ENCODE results near the gene SRSF6. TPM values are rescaled to one million over a fixed set of nuclear protein-coding genes. Genes with fewer than 3 reads are reported as not detected.
"Not testable (repeated sequence)": the region's sequence is repeated elsewhere in the genome, so short reads cannot be mapped to it uniquely, and the experiment has no call there.

SRSF6 gene
- total RNA-seq, 2 donors from 2014 or later, result 257 to 285 TPM

GRCh38 chr20:43472671-43473380 lies 15.1 kb downstream of the SRSF6 start:
- Mint-ChIP-seq H3K4me3 (no peak overlapping the region), H3K27me3 (no peaks in the 10 kb centered on the region), H3K36me3 (ENCODE audit: low read depth) (no peaks in the 10 kb centered on the region), H3K27ac (no peak overlapping the region), H3K4me1 (no peaks in the 10 kb centered on the region)
- ATAC-seq (no peak), DNase-seq (no peak)
- H3K9me3 ChIP-seq (ENCODE audit: control insufficient read depth, low read length, poor library complexity, severe bottlenecking), result no peaks in the 10 kb centered on the region

- DNase-seq (no peak), ATAC-seq (no peak)
- Mint-ChIP-seq H3K27me3 (no peaks in the 10 kb centered on the region), H3K36me3 (ENCODE audit: low read depth) (no peaks in the 10 kb centered on the region), H3K4me3 (no peak overlapping the region), H3K27ac (no peak overlapping the region), H3K4me1 (no peaks in the 10 kb centered on the region)
- no peaks in the 10 kb centered on the region for H3K9me3 ChIP-seq (ENCODE audit: control insufficient read depth, low read length, poor library complexity, severe bottlenecking)
Measured at GRCh38 chr20:43473381-43473704, 15.6 kb downstream of the SRSF6 start.

GRCh38 chr20:43477193-43477592 lies 19.5 kb downstream of the SRSF6 start:
- Mint-ChIP-seq H3K27ac (no peak overlapping the region), H3K27me3 (no peaks in the 10 kb centered on the region), H3K4me3 (no peak overlapping the region), H3K4me1 (no peaks in the 10 kb centered on the region), H3K36me3 (ENCODE audit: low read depth) (no peaks in the 10 kb centered on the region)
- DNase-seq (no peak), ATAC-seq (no peak)
- no peaks in the 10 kb centered on the region for H3K9me3 ChIP-seq (ENCODE audit: control insufficient read depth, low read length, poor library complexity, severe bottlenecking)

- Mint-ChIP-seq H3K36me3 (ENCODE audit: low read depth) (no peaks in the 10 kb centered on the region), H3K27ac (no peak overlapping the region), H3K27me3 (no peaks in the 10 kb centered on the region), H3K4me3 (no peak overlapping the region), H3K4me1 (no peaks in the 10 kb centered on the region)
- no peaks in the 10 kb centered on the region for H3K9me3 ChIP-seq (ENCODE audit: control insufficient read depth, low read length, poor library complexity, severe bottlenecking)
- ATAC-seq, result no peak
- DNase-seq, result no peak
Measured at GRCh38 chr20:43477619-43478018, 19.9 kb downstream of the SRSF6 start.

- no peaks in the 10 kb centered on the region for H3K9me3 ChIP-seq (ENCODE audit: control insufficient read depth, low read length, poor library complexity, severe bottlenecking)
- no peak overlapping the region for H3K4me3 Mint-ChIP-seq
- no peak overlapping the region for H3K27ac Mint-ChIP-seq
- H3K36me3 Mint-ChIP-seq (ENCODE audit: low read depth), result no peaks in the 10 kb centered on the region
- no peaks in the 10 kb centered on the region for H3K4me1 Mint-ChIP-seq
- H3K27me3 Mint-ChIP-seq, result peaks cover 14% of the 10 kb centered on the region
- DNase-seq (no peak), ATAC-seq (no peak)
Measured at GRCh38 chr20:43490038-43490437, 32.3 kb downstream of the SRSF6 start.

GRCh38 chr20:43492101-43492500 lies 34.4 kb downstream of the SRSF6 start:
- Mint-ChIP-seq H3K36me3 (ENCODE audit: low read depth) (no peaks in the 10 kb centered on the region), H3K27ac (no peak overlapping the region), H3K27me3 (peaks cover 14% of the 10 kb centered on the region), H3K4me1 (no peaks in the 10 kb centered on the region), H3K4me3 (no peak overlapping the region)
- ATAC-seq (no peak), DNase-seq (no peak)
- H3K9me3 ChIP-seq (ENCODE audit: control insufficient read depth, low read length, poor library complexity, severe bottlenecking), result no peaks in the 10 kb centered on the region

- no peak for DNase-seq
- peaks cover 14% of the 10 kb centered on the region for H3K27me3 Mint-ChIP-seq
- no peak overlapping the region for H3K27ac Mint-ChIP-seq
- H3K9me3 ChIP-seq (ENCODE audit: control insufficient read depth, low read length, poor library complexity, severe bottlenecking), result no peaks in the 10 kb centered on the region
- H3K36me3 Mint-ChIP-seq (ENCODE audit: low read depth), result no peaks in the 10 kb centered on the region
- ATAC-seq, result no peak
- H3K4me1 Mint-ChIP-seq, result no peaks in the 10 kb centered on the region
- no peak overlapping the region for H3K4me3 Mint-ChIP-seq
Measured at GRCh38 chr20:43495388-43495787, 37.7 kb downstream of the SRSF6 start.

GRCh38 chr20:43502021-43502420 lies 44.3 kb downstream of the SRSF6 start:
- not testable (repeated sequence) for H3K36me3 Mint-ChIP-seq (ENCODE audit: low read depth); H3K4me1 Mint-ChIP-seq; DNase-seq; H3K4me3 Mint-ChIP-seq; H3K9me3 ChIP-seq (ENCODE audit: control insufficient read depth, low read length, poor library complexity, severe bottlenecking); ATAC-seq
- Mint-ChIP-seq H3K27me3 (peaks cover 39% of the 10 kb centered on the region), H3K27ac (peak overlapping the region; percentile 51)

- Mint-ChIP-seq H3K27ac (no peak overlapping the region), H3K27me3 (peaks cover 58% of the 10 kb centered on the region), H3K4me3 (no peak overlapping the region), H3K4me1 (peaks cover 3% of the 10 kb centered on the region), H3K36me3 (ENCODE audit: low read depth) (no peaks in the 10 kb centered on the region)
- DNase-seq (no peak), ATAC-seq (no peak)
- H3K9me3 ChIP-seq (ENCODE audit: control insufficient read depth, low read length, poor library complexity, severe bottlenecking), result no peaks in the 10 kb centered on the region
Measured at GRCh38 chr20:43506238-43506637, 48.5 kb downstream of the SRSF6 start.

- no peak within 1 kb of the TSS for H3K27ac Mint-ChIP-seq
- DNase-seq (no peak), ATAC-seq (peak; percentile 37)
- no peaks in the 10 kb centered on the region for H3K9me3 ChIP-seq (ENCODE audit: control insufficient read depth, low read length, poor library complexity, severe bottlenecking)
- peaks cover 64% of the 10 kb centered on the region for H3K27me3 Mint-ChIP-seq
- H3K4me3 Mint-ChIP-seq, result peak within 1 kb of the TSS; percentile 71
- H3K4me1 Mint-ChIP-seq, result peaks cover 3% of the 10 kb centered on the region
- no peaks in the 10 kb centered on the region for H3K36me3 Mint-ChIP-seq (ENCODE audit: low read depth)
Measured at GRCh38 chr20:43507150-43508080, 49.7 kb downstream of the SRSF6 start, which contains the start of gene L3MBTL1. TSS of gene L3MBTL1 (plus strand) at chr20:43507697. CDS start at chr20:43513504, 5,807 bp downstream.

GRCh38 chr20:43508106-43508505 lies 50.4 kb downstream of the SRSF6 start:
- H3K9me3 ChIP-seq (ENCODE audit: control insufficient read depth, low read length, poor library complexity, severe bottlenecking), result no peaks in the 10 kb centered on the region
- no peak overlapping the region for H3K27ac Mint-ChIP-seq
- H3K4me1 Mint-ChIP-seq, result peaks cover 5% of the 10 kb centered on the region
- DNase-seq, result no peak
- H3K4me3 Mint-ChIP-seq, result peak overlapping the region; percentile 67
- peaks cover 57% of the 10 kb centered on the region for H3K27me3 Mint-ChIP-seq
- no peaks in the 10 kb centered on the region for H3K36me3 Mint-ChIP-seq (ENCODE audit: low read depth)
- no peak for ATAC-seq

GRCh38 chr20:43508604-43509040 lies 50.9 kb downstream of the SRSF6 start:
- H3K27ac Mint-ChIP-seq, result no peak overlapping the region
- peaks cover 52% of the 10 kb centered on the region for H3K27me3 Mint-ChIP-seq
- H3K4me3 Mint-ChIP-seq, result peak overlapping the region; percentile 67
- H3K9me3 ChIP-seq (ENCODE audit: control insufficient read depth, low read length, poor library complexity, severe bottlenecking), result no peaks in the 10 kb centered on the region
- no peak for ATAC-seq
- H3K36me3 Mint-ChIP-seq (ENCODE audit: low read depth), result no peaks in the 10 kb centered on the region
- peaks cover 5% of the 10 kb centered on the region for H3K4me1 Mint-ChIP-seq
- no peak for DNase-seq

GRCh38 chr20:43511879-43512278 lies 54.2 kb downstream of the SRSF6 start:
- DNase-seq, result no peak
- peak overlapping the region; percentile 62 for H3K27ac Mint-ChIP-seq

More at GRCh38 chr20:43511879-43512278, 54.2 kb downstream of the SRSF6 start:
- ATAC-seq, result no peak
- Mint-ChIP-seq H3K4me3 (peak overlapping the region; percentile 9), H3K36me3 (ENCODE audit: low read depth) (no peaks in the 10 kb centered on the region), H3K4me1 (peaks cover 22% of the 10 kb centered on the region), H3K27me3 (peaks cover 29% of the 10 kb centered on the region)
- no peaks in the 10 kb centered on the region for H3K9me3 ChIP-seq (ENCODE audit: control insufficient read depth, low read length, poor library complexity, severe bottlenecking)
